ENCODE results near the gene MMP24. TPM values are rescaled to one million over a fixed set of nuclear protein-coding genes. Genes with fewer than 3 reads are reported as not detected.

The MMP24 gene
- total and polyA plus RNA-seq, 2 of the 13 experiments (the other 11 are each of a cell fraction or from before 2014, with no cell fraction given), result 0.29 to 0.35 TPM

- H2AFZ ChIP-seq (ENCODE audit: low read length), result no peak overlapping the region
- TF ChIP-seq BORCS8-MEF2B (CRISPR knock-in tag; IDR thresholded peaks at IDR 0.05) (0 out of 2 replicates have a peak, but pooled peaks have one; percentile 8), ZNF7 (CRISPR knock-in tag; IDR thresholded peaks at IDR 0.05) (no peak)
- no peak overlapping the region for H3K4me2 ChIP-seq (ENCODE audit: low read depth, low read length)
- DNase-seq (ENCODE audit: low spot score) (no peak), FAIRE-seq (peak; percentile 49), ATAC-seq (no peak)
- CTCF ChIA-PET (ENCODE audit: low intra/inter-chr PET ratio, low total read pairs), result no interaction called here
- no peaks in the 10 kb centered on the region for H3K79me2 ChIP-seq (ENCODE audit: insufficient read depth, low read length)
- H3K27me3 ChIP-seq (ENCODE audit: control insufficient read depth in 1 of 2, insufficient read depth in 2 of 2, low read length in 2 of 2), result no peaks in the 10 kb centered on the region
- BruUV-seq (replicated peaks), result no TSS peak
- H3K9ac ChIP-seq (ENCODE audit: insufficient read depth, low read depth, low read length), result no peak overlapping the region
- 82% methylated on average over 7 of the region's 7 CpGs for WGBS (ENCODE audit: low lambda C conversion rate)
- intact Hi-C loops (cut with micrococcal nuclease; ENCODE audit: unreplicated experiment), result no loop called here
- POLR2A ChIA-PET, result interaction anchor here (8.8 kb wide), 1 partner anchor 12 kb away, joined by 80 read pairs; the partner anchor contains the start of gene EIF6
- no peak overlapping the region for H3K4me3 ChIP-seq (replicated peaks in 1 of 3; ENCODE audit: insufficient read depth in 1 of 3, low read depth in 2 of 3, low read length in 3 of 3)
- H3K36me3 ChIP-seq (replicated peaks in 1 of 2; ENCODE audit: control insufficient read depth in 1 of 2, insufficient read depth in 2 of 2, low read length in 2 of 2), result peaks cover 3 to 5% of the 10 kb centered on the region in 2 experiments; a peak in 4 of 5 replicates
- no peak overlapping the region for H3K27ac ChIP-seq (ENCODE audit: extremely low read length, insufficient read depth, low read length)
- peaks cover 10% of the 10 kb centered on the region for H3K4me1 ChIP-seq (ENCODE audit: insufficient read depth, low read length)
- in situ Hi-C loops (cut with HindIII; ENCODE audit: extremely low pct_ligation_motif_present, low pct_unique_long_range_greater_than_20kb), result no loop called here
- no peaks in the 10 kb centered on the region for H3K9me3 ChIP-seq (ENCODE audit: low read length)
- H4K20me1 ChIP-seq (ENCODE audit: insufficient read depth, low read length), result no peaks in the 10 kb centered on the region
These were observed 45.4 kb downstream of the MMP24 start for GRCh38 chr20:35271904-35272303.

- Histone ChIP-seq H3K4me2 (ENCODE audit: low read depth, low read length) (no peak overlapping the region), H3K36me3 (replicated peaks in 1 of 2; ENCODE audit: control insufficient read depth in 1 of 2, insufficient read depth in 2 of 2, low read length in 2 of 2) (peaks cover 9 to 19% of the 10 kb centered on the region in 2 experiments), H3K9me3 (ENCODE audit: low read length) (no peaks in the 10 kb centered on the region), H3K27ac (ENCODE audit: extremely low read length, insufficient read depth, low read length) (no peak overlapping the region), H4K20me1 (ENCODE audit: insufficient read depth, low read length) (peaks cover 2% of the 10 kb centered on the region; the same call in 1 of the 2 replicates), H2AFZ (ENCODE audit: low read length) (no peak overlapping the region), H3K27me3 (ENCODE audit: control insufficient read depth in 1 of 2, insufficient read depth in 2 of 2, low read length in 2 of 2) (no peaks in the 10 kb centered on the region), H3K4me1 (ENCODE audit: insufficient read depth, low read length) (peaks cover 10% of the 10 kb centered on the region), H3K9ac (ENCODE audit: insufficient read depth, low read depth, low read length) (no peak overlapping the region), H3K4me3 (replicated peaks in 1 of 3; ENCODE audit: insufficient read depth in 1 of 3, low read depth in 2 of 3, low read length in 3 of 3) (no peak overlapping the region), H3K79me2 (ENCODE audit: insufficient read depth, low read length) (no peaks in the 10 kb centered on the region)
- ATAC-seq (no peak), DNase-seq (ENCODE audit: low spot score) (no peak), FAIRE-seq (no peak)
- intact Hi-C loops (cut with micrococcal nuclease; ENCODE audit: unreplicated experiment) (no loop called here), in situ Hi-C loops (cut with HindIII; ENCODE audit: extremely low pct_ligation_motif_present, low pct_unique_long_range_greater_than_20kb) (no loop called here)
- ChIA-PET POLR2A (interaction anchor here (2.4 to 8.8 kb wide), 3 partner anchors 9 to 13 kb away, joined by 7 to 80 read pairs (median 14); partner anchors contain the start of gene EIF6), CTCF (ENCODE audit: low intra/inter-chr PET ratio, low total read pairs) (no interaction called here)
- no TSS peak for BruUV-seq (replicated peaks)
- WGBS (ENCODE audit: low lambda C conversion rate), result 90% methylated on average over 13 of the region's 13 CpGs
- peak; percentile 46; the same call in 1 of the 2 replicates for TF ChIP-seq ZNF350 (CRISPR knock-in tag; IDR thresholded peaks at IDR 0.05; ENCODE audit: borderline replicate concordance, low read depth)
- TF ChIP-seq YEATS2 (CRISPR knock-in tag; IDR thresholded peaks at IDR 0.05; ENCODE audit: borderline replicate concordance), result no peak
- 0 out of 2 replicates have a peak, but pooled peaks have one; percentile 29 for TF ChIP-seq JUNB (CRISPR knock-in tag; IDR thresholded peaks at IDR 0.05; ENCODE audit: borderline replicate concordance)
- TF ChIP-seq POLR2A (IDR thresholded peaks at IDR 0.05; ENCODE audit: insufficient read depth in 1 of 2, low read depth in 2 of 2, low read length in 2 of 2), result 0 out of 4 replicates have a peak, but pooled peaks of 1 of the 2 experiments have one; percentile 3
- TF ChIP-seq RFX5 (IDR thresholded peaks at IDR 0.05; ENCODE audit: low read depth, low read length), result peak; percentile 85
- TF ChIP-seq KDM2A (CRISPR knock-in tag; IDR thresholded peaks at IDR 0.05; ENCODE audit: borderline replicate concordance, low read depth), result peak; percentile 46; the same call in 1 of the 2 replicates
- TF ChIP-seq SMAD1 (CRISPR knock-in tag; IDR thresholded peaks at IDR 0.05; ENCODE audit: borderline replicate concordance, low read depth), result 0 out of 2 replicates have a peak, but pooled peaks have one; percentile 27
- TF ChIP-seq MEF2D (CRISPR knock-in tag; IDR thresholded peaks at IDR 0.05), result 0 out of 2 replicates have a peak, but pooled peaks have one; percentile 25
- 0 out of 2 replicates have a peak, but pooled peaks have one; percentile 16 for TF ChIP-seq MED1 (CRISPR knock-in tag; IDR thresholded peaks at IDR 0.05)
- TF ChIP-seq UBTF (CRISPR knock-in tag; IDR thresholded peaks at IDR 0.05), result no peak
- TF ChIP-seq ZNF232 (CRISPR knock-in tag; IDR thresholded peaks at IDR 0.05; ENCODE audit: borderline replicate concordance), result 0 out of 2 replicates have a peak, but pooled peaks have one; percentile 29
- TF ChIP-seq ZNF205 (CRISPR knock-in tag; IDR thresholded peaks at IDR 0.05), result no peak
- TF ChIP-seq ZNF10 (CRISPR knock-in tag; IDR thresholded peaks at IDR 0.05; ENCODE audit: borderline replicate concordance, low read depth), result no peak
- peak; percentile 18 for TF ChIP-seq SRSF1 (optimal IDR thresholded peaks at IDR 0.05; ENCODE audit: low read depth, low read length)
These were observed 47.1 kb downstream of the MMP24 start for GRCh38 chr20:35273449-35274171.

Measured in HepG2 (cell line).